Brain pericyte (primary cell): ENCODE measurements around the gene TRIP12.
"Not testable (repeated sequence)": the region's sequence is repeated elsewhere in the genome, so short reads cannot be mapped to it uniquely, and the experiment has no call there.

Source experiments
- DNase-seq: peaks from one replicate; pipeline ENCODE4 v3.0.0-alpha.2; 2012; ENCODE audit warnings: low read depth, low spot score

Gene TRIP12

DNA sequence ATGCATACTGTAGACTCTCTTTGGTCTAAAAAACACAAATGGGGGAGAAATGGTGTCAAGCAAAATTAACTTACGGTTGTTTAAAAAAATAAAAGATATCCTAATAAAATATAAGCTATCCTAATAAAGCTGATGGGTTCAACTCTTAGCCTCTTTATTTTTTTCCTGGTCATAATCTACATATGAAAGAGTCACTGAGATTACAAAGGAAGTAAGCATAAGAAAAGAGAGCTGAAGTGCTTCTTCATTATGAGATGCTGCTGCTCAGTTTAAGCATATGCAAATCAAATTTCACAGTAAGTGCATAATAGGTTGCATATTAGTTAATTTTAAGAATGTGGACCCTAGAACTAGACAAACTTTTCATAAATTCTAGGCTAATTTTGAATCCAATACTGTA, 147.6 kb downstream of the TRIP12 start:
- DNase-seq, result no peak

DNA sequence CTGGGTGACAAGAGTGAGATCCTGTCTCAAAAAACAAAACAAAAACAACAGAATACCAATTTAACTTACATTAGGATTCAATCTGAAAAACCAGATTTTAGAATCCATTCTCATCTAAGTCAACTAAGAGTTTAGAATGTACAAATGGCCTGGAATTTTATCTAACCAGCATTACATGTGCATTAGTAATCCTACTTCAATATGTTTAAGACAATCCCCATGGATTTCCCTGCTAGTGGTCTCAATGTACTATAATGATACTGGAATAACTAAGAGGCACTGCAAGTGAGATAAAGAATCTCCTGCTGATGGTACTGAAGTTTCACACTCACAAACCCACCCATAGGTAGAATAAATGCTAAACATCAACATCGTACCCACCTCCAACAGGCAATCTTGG, 153.6 kb downstream of the TRIP12 start:
- DNase-seq, result no peak

DNA sequence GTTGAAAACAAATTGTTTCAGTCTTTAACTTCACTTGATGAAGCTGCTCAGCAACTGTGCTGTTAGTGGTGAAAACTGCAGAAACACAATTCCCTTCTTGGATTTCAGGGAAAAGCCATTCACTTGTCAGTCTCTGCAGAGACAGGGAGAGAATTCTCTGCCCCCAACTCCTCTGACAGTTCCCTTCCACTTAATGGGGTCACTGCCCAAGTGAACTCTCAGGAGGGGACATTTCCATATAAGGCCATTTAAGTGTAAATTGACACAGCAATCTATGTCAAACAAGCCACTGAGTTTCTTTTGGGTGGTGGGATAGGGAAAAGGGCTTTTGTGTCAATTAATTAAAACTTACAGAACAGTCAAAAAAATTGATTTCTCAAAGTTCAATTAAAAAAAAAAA, 156.1 kb downstream of the TRIP12 start:
- no peak for DNase-seq

DNA sequence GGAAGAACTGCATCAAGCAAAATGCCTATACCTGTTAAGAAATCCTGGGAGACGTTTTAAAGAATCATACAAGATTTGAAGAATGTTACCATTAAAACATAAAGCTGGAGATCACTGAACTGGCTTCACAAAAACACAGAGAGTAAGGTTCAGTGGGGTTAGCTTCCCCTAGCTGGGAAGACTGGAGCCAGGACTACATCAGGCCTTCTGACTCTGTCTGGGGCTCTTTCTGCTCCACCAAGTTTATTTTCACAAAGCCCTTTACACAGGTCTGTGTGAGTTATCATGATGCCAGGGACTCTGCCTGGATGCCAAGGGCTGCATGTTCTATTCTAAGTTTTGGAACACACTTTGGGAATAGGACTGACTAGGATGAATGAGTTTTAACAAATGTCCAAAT, 160.1 kb downstream of the TRIP12 start:
- DNase-seq, result no peak

DNA sequence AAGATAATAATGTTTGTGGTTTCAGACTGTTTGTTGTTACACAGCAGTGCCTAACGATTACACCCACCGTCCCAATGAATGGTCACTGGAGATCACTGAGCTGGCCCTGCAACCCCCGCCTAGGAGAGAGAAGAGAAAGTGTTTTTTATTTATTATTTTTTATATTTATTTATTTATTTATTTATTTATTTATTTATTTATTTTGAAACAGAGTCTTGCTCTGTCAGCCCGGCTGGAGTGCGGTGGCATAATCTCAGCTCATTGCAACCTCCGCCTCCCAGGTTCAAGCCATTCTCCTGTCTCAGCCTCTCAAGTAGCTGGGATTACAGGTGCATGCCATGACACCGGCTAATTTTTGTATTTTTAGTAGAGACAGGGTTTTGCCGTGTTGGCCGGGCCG, 164.3 kb downstream of the TRIP12 start:
- not testable (repeated sequence) for DNase-seq

DNA sequence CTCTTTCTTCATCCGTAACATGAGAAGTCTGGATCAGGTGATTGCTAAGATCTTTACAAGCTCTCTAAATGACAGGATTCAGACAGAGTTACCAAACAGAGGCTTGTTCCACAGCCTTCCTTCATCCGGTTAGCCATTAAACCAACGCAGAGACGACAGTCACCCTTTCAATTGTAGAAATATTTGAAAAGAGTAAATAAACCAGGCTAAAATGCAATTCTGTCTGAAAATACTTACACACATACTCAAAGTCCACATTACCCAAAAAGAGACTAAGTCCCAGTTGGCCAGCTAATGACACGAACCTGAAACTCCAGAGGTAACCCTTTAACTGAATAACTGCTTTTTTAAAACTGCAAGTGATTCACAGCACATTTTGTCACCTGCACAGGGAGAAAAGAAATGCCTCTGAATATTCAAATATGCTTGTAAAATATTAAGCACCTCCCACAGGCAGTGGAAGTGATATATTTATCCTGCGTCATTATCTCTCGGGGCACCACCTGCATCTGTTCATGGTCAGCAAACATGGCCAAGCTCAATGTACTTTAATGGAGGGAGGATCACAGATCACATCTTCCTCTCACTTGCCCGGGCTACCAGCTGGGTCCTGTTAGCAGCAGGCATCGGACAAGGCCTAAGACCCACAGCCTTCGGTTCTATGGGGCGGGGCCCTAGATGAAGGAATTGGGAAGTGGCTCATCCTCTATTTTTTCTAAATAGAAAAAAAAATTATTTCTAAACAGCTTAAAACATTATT, 168.7 kb downstream of the TRIP12 start:
- no peak for DNase-seq

DNA sequence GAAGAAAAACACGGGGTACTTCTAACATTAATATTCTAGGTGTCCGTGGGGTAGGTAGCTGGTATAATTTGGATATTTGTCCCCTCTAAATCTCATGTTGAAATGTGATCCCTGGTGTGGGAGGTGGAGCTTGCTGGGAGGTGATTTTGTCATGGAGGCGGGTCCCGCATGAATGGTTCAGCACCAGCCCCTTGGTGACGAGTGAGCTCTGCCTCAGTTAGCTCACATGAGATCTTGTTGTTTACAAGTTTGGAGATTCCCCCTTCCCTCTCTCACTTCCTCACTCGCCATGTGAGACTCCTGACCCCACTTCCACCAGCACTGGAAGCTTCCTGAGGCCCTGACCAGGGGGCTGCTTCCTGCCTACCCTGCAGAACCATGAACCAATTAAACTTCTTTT, 172.0 kb downstream of the TRIP12 start:
- DNase-seq, result no peak

DNA sequence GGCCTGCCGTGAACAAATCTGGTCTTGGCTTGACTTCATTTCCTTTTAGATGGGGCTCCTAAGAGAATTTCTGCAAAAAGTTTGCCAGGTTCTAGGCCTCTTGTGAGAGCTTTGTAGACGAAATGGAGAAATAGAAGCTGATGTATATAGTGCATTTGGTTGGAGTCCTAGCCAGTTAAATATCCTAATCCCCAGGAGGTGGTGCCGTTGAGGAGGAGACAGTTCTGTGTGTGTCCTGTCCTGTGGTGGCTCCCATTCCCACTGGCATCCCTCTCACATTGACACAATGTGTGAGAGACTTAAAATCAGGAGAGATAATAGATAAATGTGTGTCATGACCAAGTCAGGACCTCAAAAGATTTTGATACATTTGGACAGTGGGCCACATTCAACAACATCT, 172.9 kb downstream of the TRIP12 start:
- no peak for DNase-seq

DNA sequence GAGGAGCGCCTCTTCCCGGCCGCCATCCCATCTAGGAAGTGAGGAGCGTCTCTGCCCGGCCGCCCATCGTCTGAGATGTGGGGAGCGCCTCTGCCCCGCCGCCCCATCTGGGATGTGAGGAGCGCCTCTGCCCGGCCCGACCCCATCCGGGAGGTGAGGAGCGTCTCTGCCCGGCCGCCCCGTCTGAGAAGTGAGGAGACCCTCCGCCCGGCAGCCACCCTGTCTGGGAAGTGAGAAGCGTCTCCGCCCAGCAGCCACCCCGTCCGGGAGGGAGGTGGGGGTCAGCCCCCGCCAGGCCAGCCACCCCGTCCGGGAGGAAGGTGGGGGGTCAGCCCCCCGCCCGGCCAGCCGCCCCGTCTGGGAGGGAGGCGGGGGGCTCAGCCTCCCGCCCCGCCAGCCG, 179.1 kb downstream of the TRIP12 start:
- DNase-seq, result not testable (repeated sequence)

DNA sequence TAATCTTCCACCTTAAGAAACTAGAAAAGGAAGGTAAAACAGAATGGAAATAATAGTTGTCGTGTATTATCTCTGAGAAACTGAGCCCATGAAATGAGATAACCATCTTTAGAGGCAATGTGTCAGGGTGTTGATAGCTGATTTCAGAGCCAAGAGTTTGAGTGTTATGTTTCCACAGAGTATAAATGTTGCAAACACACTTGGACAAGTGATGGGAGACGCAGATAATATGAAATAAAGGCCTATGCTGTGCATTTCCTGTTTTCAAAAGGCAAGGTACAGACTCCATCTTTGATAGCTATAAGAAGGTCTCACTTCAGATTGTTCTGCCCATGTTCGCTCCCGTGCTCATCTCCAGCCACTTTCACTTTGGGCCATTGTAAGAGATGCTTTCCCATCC, 181.5 kb downstream of the TRIP12 start:
- no peak for DNase-seq

DNA sequence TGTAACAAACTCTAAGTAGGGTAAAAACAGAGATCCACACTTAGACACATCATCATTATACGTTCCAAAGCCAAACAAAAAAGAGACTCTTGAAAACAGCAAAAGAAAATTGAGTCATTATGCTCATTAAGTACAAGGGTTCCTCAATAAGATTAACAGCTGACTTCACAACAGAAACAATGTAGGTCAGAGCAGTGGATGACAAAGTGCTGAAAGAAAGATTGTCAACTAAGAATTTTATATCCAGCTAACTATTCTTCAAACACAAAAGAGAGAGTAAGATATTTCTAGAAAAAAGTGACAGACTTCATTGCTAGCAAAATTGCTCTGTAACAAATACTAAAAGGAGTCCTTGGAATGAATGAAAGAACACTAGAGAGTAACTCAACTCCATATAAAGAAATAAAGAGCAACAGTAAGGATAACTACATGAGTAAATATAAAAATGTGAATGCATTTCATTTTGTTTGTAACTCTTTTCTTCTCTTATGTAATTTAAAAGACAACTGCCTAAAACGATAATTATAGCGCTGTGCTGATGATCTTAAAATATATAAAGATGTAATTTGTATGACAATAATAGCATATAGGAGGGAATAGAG, 183.7 kb downstream of the TRIP12 start:
- DNase-seq, result no peak

DNA sequence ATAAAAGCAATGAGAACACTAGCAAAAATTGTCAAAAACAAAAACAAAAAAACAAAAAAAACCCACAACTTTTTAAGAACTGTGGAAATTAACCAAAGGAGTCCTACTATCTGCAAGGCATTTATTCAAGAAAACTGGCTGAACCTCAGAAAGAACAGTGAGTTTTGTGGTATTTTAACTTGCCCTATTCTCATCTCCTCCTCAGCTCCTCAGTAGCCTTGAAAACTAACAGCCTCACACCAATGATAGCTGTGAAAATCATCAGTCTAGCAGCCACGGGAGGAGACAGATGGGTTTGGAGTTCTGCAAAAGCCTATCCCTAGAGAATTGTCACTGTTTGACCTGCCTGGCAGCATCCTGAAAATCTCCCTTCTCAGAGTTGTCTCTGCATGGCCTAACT, 187.4 kb downstream of the TRIP12 start:
- DNase-seq, result no peak

DNA sequence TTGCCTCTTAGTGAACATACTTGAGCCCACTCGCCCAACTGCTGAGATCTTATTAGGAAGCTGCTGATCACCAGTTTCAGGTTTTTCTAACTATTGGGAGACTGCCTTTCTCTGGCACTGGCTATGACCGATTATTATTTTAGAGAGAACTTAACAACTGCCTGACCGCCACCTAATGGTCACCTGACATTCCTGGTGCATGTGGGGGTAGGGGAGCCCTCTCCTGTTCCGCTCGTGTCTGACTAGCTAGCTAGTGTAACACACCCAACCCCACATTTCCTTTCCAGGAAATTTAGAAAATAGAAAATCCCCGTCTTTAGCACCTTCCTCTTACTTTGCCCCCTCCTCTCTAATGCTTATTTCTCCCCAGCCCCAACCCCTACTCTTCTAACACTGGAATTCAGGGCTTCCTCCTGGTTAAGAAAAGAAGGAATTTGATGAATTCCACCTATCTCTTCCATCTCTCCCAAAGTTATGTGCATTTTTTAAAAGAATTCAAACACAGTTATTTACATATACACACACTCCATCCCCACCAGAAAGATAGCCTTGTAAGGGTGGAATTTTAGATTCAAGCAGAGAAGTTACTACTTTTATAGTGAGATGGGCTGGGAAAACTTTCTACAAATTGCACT, 188.1 kb downstream of the TRIP12 start:
- DNase-seq, result no peak

DNA sequence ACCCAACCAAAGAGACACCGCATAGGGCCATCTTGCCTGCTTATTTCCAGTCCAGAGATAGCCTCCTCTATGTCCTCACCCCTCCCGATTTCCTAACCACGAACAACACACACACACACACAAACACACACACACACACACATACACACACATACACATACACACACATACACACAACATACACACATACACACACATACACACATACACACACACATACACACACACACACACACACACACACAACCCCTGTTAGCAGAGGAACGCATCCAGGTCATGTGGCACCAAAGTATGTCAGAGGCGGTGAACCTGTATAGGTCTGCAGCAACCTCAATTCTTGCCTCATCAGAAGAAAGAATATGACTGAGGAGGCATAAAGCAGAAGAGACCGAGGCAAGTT, 188.9 kb downstream of the TRIP12 start:
- DNase-seq, result no peak

DNA sequence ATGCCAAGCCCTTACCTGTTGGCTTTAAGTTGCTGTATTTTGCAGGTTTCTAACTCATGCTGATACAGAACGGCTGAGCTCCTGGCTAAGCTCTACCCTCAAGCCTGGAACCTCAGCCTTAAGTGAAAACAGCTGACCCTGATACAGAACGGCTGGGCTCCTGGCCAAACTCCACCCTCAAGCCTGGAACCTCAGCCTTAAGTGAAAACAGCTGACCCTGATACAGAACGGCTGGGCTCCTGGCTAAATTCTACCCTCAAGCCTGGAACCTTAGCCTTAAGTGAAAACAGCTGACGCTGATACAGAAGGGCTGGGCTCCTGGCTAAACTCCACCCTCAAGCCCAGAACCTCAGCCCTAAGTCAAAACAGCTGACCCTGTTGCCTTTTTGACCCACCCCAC, 189.9 kb downstream of the TRIP12 start:
- no peak for DNase-seq

DNA sequence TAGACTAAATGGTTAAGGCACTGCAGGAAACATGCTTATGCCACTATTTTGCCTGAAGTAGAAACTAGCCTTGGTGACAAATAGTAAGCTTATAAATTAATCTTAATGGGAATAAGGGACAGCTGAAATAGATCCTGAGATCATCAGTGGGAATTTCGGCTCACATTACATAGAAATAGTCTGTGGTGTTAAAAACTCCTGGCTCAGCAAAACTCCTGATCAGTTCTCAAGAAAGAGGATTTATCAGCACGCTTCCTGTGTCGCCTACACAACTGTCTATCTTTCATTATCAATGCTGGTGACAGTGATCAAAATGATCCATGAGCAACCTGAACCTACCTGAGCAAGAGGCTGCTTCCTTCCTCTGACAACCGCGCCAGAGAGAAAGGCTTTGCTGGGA, 190.4 kb downstream of the TRIP12 start:
- no peak for DNase-seq

DNA sequence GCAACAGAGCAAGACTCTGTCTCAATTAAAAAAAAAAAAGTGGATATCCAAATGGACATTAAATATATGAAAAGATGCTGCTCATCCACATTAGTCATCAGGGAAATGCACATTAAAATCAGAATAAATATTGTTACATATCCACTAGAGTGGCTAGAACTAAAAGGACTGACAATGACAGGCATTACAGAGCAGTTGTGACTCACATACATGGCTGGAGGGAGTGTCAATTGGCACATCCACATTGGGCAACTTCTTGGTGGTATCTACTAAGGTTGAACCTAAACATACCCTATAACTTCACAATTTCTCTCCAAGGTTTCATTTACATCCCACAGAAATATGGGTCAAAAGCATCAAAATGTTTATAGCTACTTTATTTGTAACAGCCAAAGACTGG, 193.4 kb downstream of the TRIP12 start:
- no peak for DNase-seq

DNA sequence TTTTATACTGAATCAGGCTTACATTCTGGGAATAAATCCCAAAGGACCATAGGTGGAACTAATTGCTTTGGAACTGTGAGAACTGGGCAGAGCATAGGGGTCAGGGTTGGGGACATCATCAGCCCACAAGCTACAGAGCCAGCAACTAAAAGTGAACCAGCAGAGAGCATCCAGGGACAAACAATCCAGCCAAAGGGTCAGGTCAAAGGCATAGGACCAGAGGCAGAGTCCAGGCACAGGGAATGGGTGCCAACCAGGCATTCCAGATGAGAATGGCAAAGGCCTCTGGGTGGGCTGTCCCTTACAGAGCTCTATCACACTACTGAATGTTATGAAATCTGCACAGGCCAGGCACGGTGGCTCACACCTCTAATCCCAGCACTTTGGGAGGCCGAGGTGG, 195.2 kb downstream of the TRIP12 start:
- DNase-seq, result no peak

DNA sequence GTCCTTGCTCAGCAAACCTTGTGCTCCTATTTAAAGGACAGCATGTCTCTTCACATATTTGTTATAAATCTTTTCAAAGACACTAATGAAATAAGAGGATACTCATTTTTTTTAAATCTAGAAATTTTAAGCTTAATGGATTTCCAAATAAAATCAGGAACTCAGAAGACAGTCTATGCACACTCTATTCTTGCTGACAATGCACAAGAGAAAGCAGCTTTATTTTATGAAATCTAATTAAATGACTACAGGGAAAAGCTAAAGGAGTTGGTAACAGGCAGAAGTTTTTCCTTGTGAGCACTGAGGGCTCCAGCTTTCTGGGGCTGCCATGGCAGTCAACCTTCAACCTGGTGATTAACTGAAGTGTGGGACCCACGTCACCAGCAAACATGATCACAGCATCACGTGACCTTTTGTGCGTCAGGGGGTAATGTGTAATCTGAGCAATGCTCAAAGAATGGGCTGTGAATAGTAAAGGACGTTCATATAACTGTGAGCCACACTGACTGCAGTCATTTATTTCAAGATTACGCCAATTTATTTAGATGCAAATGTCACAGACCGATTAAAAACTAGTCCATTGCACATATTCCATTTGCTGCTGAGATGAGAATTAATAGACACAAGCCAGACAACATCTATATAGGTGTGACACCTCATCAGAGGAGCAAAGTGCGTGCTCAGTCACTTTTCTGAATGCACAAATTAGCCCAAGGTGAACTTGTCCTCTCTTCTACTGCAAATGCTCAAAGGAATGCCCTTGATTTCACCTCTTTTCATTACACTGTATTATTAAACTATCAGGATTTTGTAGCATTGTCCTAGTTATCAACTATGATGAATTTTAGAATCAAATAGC, 195.9 kb downstream of the TRIP12 start:
- DNase-seq, result no peak

DNA sequence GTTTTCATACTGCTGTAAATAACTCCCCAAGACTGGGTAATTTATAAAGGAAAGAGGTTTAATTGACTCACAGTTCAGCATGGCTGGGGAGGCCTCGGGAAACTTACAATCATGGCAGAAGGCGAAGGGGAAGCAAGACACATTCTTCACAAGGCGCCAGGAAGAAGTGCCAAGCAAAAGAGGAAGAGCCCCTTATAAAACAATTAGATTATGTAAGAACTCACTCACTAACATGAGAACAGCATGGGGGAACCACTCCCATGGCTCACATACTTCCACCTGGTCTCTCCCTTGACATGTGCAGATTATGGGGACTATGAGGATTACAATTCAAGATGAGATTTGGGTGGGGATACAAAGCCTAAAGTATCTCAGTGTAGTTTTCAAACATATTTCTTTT, 198.6 kb downstream of the TRIP12 start:
- DNase-seq, result not testable (repeated sequence)

DNA sequence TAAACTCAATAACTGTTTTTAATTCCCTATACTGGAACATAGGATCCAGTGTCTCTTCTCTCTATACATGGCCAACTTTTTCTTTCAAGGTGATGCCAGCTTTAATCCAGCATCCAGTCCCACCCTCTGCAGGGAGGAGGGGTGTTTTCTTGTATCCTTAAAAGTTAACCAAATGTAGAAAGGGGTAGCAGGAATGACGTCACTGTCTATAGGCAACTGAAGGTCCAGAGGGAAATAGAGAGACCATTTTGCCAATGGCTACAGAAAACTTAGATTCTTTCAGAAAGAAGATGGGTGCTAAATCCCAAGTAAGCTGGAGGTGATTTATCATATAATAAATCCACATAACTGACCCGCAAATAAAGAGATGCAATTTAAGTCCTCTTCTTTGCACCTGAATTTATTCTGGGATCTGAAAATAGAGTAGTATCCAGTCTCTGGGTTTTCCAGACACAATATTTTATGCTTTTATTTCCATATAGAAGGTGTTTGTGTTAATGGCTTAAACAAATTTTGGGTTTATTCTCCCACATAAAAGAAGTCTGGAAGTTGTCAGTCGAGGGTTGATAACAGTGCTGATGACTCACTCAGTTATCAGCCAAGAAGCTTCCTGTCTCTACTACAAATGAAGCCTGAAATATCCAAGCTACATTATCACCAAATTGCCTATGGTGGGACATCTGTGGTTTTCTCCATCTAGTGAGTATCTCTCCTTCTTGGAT, 201.7 kb downstream of the TRIP12 start:
- DNase-seq, result no peak

DNA sequence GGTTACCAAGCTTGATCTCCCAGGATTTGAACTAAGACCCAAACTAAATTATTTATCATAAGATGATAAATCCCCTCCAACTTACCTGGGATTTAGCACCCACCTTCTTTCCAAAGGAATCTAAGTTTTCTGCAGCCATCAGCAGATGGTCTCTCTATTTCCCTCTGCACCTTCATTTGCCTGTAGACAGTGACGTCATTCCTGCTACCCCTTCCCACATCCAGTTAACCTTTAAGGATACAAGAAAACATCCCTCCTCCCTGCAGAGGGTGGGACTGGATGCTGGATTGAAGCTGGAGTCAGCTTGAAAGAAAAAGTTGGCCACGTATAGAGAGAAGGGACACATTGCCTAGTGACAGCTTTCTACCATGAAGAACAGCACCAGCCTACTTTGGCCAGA, 203.8 kb downstream of the TRIP12 start:
- DNase-seq, result no peak
